RWPE2 (cell line): Measurements from ENCODE around the gene NPM1.
A peak's percentile ranks its signal among the peaks of the same experiment; 100 is the strongest.
"Not testable (repeated sequence)": the region's sequence is repeated elsewhere in the genome, so short reads cannot be mapped to it uniquely, and the experiment has no call there.

Source experiments
- ATAC-seq: fragments of 200-7000 bp; cut with Tn5 transposase; 3 replicates; pipeline ENCODE4 v1.9.1; 2021; ENCODE audit warnings: low read depth
- DNase-seq: peaks from one replicate; pipeline ENCODE4 v3.0.0-alpha.2; 2020; ENCODE audit warnings: low spot score
- H3K27ac ChIP-seq: fragments of 450-650 bp; 2 replicates; pipeline ENCODE4 v1.5.1; 2017; ENCODE audit warnings: mild to moderate bottlenecking; ENCODE audit not compliant: poor library complexity, severe bottlenecking
- H3K27me3 ChIP-seq: fragments of 250-450 bp; sonication (Bioruptor Pico); 2 replicates; pipeline ENCODE4 v1.5.1; 2021; ENCODE audit warnings: mild to moderate bottlenecking, moderate library complexity; ENCODE audit not compliant: insufficient read depth, poor library complexity, severe bottlenecking
- H3K36me3 ChIP-seq: fragments of 250-450 bp; sonication (Bioruptor Pico); 2 replicates; pipeline ENCODE4 v1.5.1; 2020; ENCODE audit warnings: low read depth, mild to moderate bottlenecking, moderate library complexity
- H3K4me1 ChIP-seq: fragments of 250-450 bp; sonication (Bioruptor Pico); 2 replicates; pipeline ENCODE4 v1.5.1; 2021; ENCODE audit warnings: mild to moderate bottlenecking, moderate library complexity; ENCODE audit not compliant: insufficient read depth, poor library complexity, severe bottlenecking
- H3K4me3 ChIP-seq: fragments of 250-450 bp; sonication (Bioruptor Pico); 2 replicates; pipeline ENCODE4 v1.5.1; 2021; ENCODE audit warnings: mild to moderate bottlenecking, moderate library complexity; ENCODE audit not compliant: severe bottlenecking
- H3K9me3 ChIP-seq: fragments of 250-450 bp; sonication (Bioruptor Pico); 2 replicates; pipeline ENCODE4 v1.5.1; 2021; ENCODE audit warnings: mild to moderate bottlenecking, moderate library complexity; ENCODE audit not compliant: severe bottlenecking
- TF ChIP-seq, protein P1 (sequence below): fragments of 450-650 bp; IDR thresholded peaks from one replicate; pipeline ENCODE4 v1.5.1; 2017; ENCODE audit warnings: mild to moderate bottlenecking, moderate library complexity; ENCODE audit not compliant: poor library complexity, severe bottlenecking

NPM1 gene

DNA sequence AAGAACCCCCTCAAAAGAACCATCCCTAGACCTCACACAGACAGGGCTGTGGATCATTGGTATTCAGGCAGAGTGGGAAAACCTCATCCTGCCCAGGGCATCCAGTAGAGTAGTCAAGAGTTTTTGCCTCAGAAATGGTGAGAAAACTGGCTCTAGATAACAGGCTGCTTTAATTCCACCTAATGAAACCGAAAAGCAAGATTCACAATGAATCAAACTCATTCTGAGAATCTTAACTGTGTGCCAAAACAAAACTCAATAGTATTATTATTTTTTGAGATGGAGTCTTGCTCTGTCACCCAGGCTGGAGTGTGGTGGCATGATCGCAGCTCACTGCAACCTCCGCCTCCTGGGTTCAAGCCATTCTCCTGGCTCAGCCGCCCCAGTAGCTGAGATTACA, 17.8 kb upstream of the NPM1 start:
- Histone ChIP-seq H3K4me1 (no peaks in the 10 kb centered on the region), H3K27ac (no peak overlapping the region), H3K9me3 (no peaks in the 10 kb centered on the region), H3K27me3 (no peaks in the 10 kb centered on the region), H3K4me3 (no peak overlapping the region), H3K36me3 (no peaks in the 10 kb centered on the region)
- ATAC-seq (no peak), DNase-seq (no peak)
- TF ChIP-seq, protein P1, sequence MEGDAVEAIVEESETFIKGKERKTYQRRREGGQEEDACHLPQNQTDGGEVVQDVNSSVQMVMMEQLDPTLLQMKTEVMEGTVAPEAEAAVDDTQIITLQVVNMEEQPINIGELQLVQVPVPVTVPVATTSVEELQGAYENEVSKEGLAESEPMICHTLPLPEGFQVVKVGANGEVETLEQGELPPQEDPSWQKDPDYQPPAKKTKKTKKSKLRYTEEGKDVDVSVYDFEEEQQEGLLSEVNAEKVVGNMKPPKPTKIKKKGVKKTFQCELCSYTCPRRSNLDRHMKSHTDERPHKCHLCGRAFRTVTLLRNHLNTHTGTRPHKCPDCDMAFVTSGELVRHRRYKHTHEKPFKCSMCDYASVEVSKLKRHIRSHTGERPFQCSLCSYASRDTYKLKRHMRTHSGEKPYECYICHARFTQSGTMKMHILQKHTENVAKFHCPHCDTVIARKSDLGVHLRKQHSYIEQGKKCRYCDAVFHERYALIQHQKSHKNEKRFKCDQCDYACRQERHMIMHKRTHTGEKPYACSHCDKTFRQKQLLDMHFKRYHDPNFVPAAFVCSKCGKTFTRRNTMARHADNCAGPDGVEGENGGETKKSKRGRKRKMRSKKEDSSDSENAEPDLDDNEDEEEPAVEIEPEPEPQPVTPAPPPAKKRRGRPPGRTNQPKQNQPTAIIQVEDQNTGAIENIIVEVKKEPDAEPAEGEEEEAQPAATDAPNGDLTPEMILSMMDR = no peak

DNA sequence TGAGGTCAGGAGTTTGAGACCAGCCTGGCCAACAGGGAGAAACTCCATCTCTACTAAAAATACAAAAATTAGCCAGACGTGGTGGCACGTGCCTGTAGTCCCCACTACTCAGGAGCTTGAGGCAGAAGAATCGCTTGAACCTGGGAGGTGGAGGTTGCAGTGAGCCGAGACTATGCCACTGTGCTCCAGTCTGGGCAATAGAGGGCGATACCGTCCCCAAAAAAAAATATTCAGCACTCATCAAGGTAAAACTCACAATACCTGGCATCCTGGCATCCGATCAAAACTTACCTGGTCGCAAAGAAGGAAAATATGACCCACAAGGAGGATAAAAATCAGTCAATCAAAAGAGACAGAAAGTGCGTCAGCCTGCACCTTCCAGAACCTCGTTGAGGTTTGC, 16.8 kb upstream of the NPM1 start:
- not testable (repeated sequence) for H3K36me3 ChIP-seq, DNase-seq, H3K9me3 ChIP-seq, H3K4me1 ChIP-seq, H3K27me3 ChIP-seq, H3K27ac ChIP-seq, H3K4me3 ChIP-seq
- TF ChIP-seq, protein P1 = peak; percentile 39
- peak; percentile 29; the same call in 1 of the 3 replicates for ATAC-seq

DNA sequence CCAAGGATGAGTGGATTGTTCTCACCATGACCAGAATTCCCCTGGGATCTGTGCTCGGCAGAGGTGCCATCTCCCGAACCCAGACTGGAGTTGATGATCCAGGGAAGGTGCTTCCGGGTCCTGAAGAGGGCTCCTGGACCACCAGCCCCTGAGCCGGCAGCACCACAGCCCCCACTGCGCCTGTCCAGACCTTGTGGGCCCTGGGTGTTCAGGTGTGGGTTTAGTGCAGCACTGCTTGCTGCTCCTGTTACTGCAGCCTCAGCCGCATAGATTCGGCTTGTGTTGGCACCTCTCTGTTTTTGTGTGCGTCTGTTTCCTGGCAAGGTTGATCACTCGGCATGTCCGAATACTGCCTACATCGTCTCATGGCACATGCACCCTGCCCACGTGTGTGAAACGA, 16.3 kb upstream of the NPM1 start:
- no peaks in the 10 kb centered on the region for H3K36me3 ChIP-seq
- no peaks in the 10 kb centered on the region for H3K4me1 ChIP-seq
- no peaks in the 10 kb centered on the region for H3K9me3 ChIP-seq
- 0 out of 3 replicates have a peak, but pooled peaks have one; percentile 24 for ATAC-seq
- H3K27ac ChIP-seq = no peak overlapping the region
- H3K27me3 ChIP-seq = no peaks in the 10 kb centered on the region
- TF ChIP-seq, protein P1 = no peak
- H3K4me3 ChIP-seq = no peak overlapping the region
- DNase-seq = no peak

DNA sequence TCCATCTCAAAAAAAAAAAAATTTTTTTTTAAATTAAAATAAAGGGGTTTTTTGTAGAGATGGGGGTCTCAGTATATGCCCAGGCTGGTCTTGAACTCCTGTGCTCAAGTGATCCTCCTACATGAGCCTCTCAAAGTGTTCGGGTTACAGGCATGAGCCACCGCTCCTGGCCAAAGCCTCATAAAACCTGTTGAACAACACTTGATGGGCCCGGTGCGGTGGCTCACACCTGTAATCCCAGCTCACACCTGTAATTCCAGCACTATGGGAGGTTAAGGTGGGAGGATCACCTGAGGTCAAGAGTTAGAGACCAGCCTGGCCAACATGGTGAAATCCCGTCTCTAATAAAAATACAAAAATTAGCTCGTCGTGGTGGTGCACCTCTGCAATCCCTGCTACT, 7.7 kb upstream of the NPM1 start:
- no peak overlapping the region for H3K27ac ChIP-seq
- no peak for ATAC-seq
- TF ChIP-seq, protein P1 = no peak

DNA sequence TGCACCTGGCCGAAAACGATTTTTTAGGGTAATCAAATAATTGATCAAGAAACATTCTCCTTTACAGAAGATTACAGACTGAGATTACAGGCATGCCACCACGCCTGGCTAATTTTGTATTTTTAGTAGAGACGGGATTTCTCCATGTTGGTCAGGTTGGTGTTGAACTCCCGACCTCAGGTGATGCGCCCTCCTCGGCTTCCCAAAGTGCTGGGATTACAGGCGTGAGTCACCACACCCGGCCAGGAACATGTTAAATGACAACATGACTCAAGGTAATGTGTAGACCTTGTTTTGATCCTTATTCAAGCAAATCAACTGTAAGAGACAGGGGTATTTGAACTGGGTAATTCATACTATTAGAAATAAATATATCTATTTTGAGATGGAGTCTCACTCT, 3.2 kb upstream of the NPM1 start:
- ATAC-seq, H3K9me3 ChIP-seq, H3K4me1 ChIP-seq, H3K27ac ChIP-seq, DNase-seq, H3K27me3 ChIP-seq, H3K4me3 ChIP-seq: not testable (repeated sequence)
- peaks cover 13% of the 10 kb centered on the region for H3K36me3 ChIP-seq

More for the DNA sequence above, 7.7 kb upstream of the NPM1 start:
- no peaks in the 10 kb centered on the region for H3K27me3 ChIP-seq
- H3K4me3 ChIP-seq = no peak overlapping the region
- H3K9me3 ChIP-seq = no peaks in the 10 kb centered on the region
- H3K4me1 ChIP-seq = no peaks in the 10 kb centered on the region
- DNase-seq = no peak
- no peaks in the 10 kb centered on the region for H3K36me3 ChIP-seq

DNA sequence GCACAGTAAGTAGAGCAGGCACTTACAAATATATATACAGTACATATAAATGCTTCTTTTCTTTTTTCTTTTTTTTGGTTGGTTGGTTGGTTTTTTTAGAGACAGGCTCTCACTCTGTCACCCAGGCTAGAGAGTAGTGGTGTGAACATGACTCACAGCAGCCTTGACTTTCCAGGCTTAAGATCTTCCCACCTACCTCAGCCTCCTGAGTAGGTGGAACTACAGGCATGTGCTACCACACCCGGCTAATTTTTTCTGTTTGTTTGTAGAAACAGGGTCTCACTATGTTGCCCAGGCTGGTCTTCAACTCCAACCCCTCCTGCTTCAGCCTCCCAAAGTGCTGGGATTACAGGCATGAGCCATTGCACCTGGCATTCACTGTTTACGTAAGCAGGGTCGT, 2.6 kb upstream of the NPM1 start:
- peak; percentile 19; the same call in 1 of the 3 replicates for ATAC-seq
- not testable (repeated sequence) for H3K27ac ChIP-seq, DNase-seq, H3K4me3 ChIP-seq, H3K4me1 ChIP-seq, H3K9me3 ChIP-seq, H3K27me3 ChIP-seq
- peaks cover 19% of the 10 kb centered on the region for H3K36me3 ChIP-seq
